OCI-LY7 (cell line): Measurements from ENCODE around the gene PILRB. TPM values are rescaled to one million over a fixed set of nuclear protein-coding genes. Genes with fewer than 3 reads are reported as not detected.

Source experiments
- BruUV-seq: library from RNA; stranded (reverse); fragments of 400-500 nt; replicated peaks from 2 replicates; lab custom pipeline; 2021; lab: Mats Ljungman, UMichigan
- CTCF ChIA-PET: fragments of 300-600 bp; sonication (Branson Sonifier 250); formaldehyde crosslinking; loops from one replicate; lab custom pipeline; 2022; ENCODE audit warnings: antibody characterized with exemption; ENCODE audit not compliant: unreplicated experiment; lab: Charles Lee
- POLR2A ChIA-PET: fragments of 300-600 bp; sonication (Branson Sonifier 250); formaldehyde crosslinking; loops from one replicate; lab custom pipeline; 2022; ENCODE audit warnings: antibody characterized with exemption; lab: Charles Lee
- DNase-seq: peaks from one replicate; pipeline ENCODE4 v3.0.0-alpha.2; 2015; ENCODE audit warnings: low spot score
- H2AFZ ChIP-seq: fragments of 200-600 bp; sonication (generic), shearing (Covaris generic); 2 replicates; pipeline ENCODE4 v1.6.1; 2014; ENCODE audit warnings: mild to moderate bottlenecking, antibody characterized with exemption, low read length, moderate library complexity
- H3K27ac ChIP-seq: fragments of 200-600 bp; sonication (generic); 2 replicates; pipeline ENCODE4 v1.5.1; 2014; ENCODE audit warnings: mixed run types, low read depth, mild to moderate bottlenecking, moderate library complexity, low read length, inconsistent platforms; ENCODE audit not compliant: poor library complexity, severe bottlenecking
- H3K36me3 ChIP-seq: fragments of 200-600 bp; sonication (generic); 2 replicates; pipeline ENCODE4 v1.6.1; 2014; ENCODE audit warnings: mild to moderate bottlenecking, antibody characterized with exemption, low read length, moderate library complexity, mixed read lengths; ENCODE audit not compliant: insufficient read depth
- H3K4me1 ChIP-seq: fragments of 200-600 bp; sonication (generic); 2 replicates; pipeline ENCODE4 v1.5.1; 2014; ENCODE audit warnings: mild to moderate bottlenecking, low read length; ENCODE audit not compliant: insufficient read depth, poor library complexity, severe bottlenecking
- H3K4me2 ChIP-seq: fragments of 200-600 bp; sonication (generic); 2 replicates; pipeline ENCODE4 v1.6.1; 2014; ENCODE audit warnings: mild to moderate bottlenecking, low read length
- H3K4me3 ChIP-seq: fragments of 200-600 bp; sonication (generic); 2 replicates; pipeline ENCODE4 v1.5.1; 2014; ENCODE audit warnings: mild to moderate bottlenecking, low read depth, low read length; ENCODE audit not compliant: poor library complexity, severe bottlenecking
- H3K79me2 ChIP-seq: fragments of 200-600 bp; sonication (generic); 2 replicates; pipeline ENCODE4 v1.6.1; 2016; ENCODE audit warnings: low read depth, mild to moderate bottlenecking, low read length, moderate library complexity, mixed read lengths; ENCODE audit not compliant: insufficient read depth
- H3K9me2 ChIP-seq: fragments of 200-600 bp; sonication (generic); 2 replicates; pipeline ENCODE4 v1.6.1; 2016; ENCODE audit warnings: mild to moderate bottlenecking, low read length, mixed read lengths; ENCODE audit not compliant: insufficient read depth
- H3K9me3 ChIP-seq: fragments of 200-600 bp; sonication (generic); 2 replicates; pipeline ENCODE4 v1.6.1; 2014; ENCODE audit warnings: mild to moderate bottlenecking, mixed run types, low read length, mixed read lengths
- H4K20me1 ChIP-seq: fragments of 200-600 bp; sonication (generic); 2 replicates; pipeline ENCODE4 v1.6.1; 2014; ENCODE audit warnings: mild to moderate bottlenecking, antibody characterized with exemption, low read length, moderate library complexity, mixed read lengths; ENCODE audit not compliant: insufficient read depth
- EZH2phosphoT487 ChIP-seq: fragments of 200-600 bp; sonication (generic); IDR thresholded peaks from 2 replicates; pipeline ENCODE4 v1.6.1; 2018; ENCODE audit warnings: low read depth, borderline replicate concordance, mild to moderate bottlenecking, mixed run types, antibody characterized with exemption, low read length, moderate library complexity, mixed read lengths
- intact Hi-C: fragments of 100-400 bp; cut with micrococcal nuclease; formaldehyde crosslinking; loops from one replicate; pipeline ENCODE4 v1.10.0; 2022; ENCODE audit not compliant: unreplicated experiment
- total RNA-seq, 2 experiments: library from RNA; depleted of rRNA in 1 of 2; stranded (reverse); fragments of >200 nt in 1 of 2; shearing (Covaris generic) in 1 of 2; gene quantifications; 2 replicates each; pipeline ENCODE4 v1.2.3, GENCODE V29; 2014 to 2022
- TF ChIP-seq, protein P1 (sequence below): fragments of 200-600 bp; sonication (generic); conservative IDR thresholded peaks from 2 replicates; pipeline ENCODE4 v1.5.1; 2014; ENCODE audit warnings: mild to moderate bottlenecking, antibody characterized with exemption, low read length, moderate library complexity, mixed read lengths

Gene PILRB
- total RNA-seq, 2 experiments from 2014 or later = 95.0 to 102 TPM

DNA sequence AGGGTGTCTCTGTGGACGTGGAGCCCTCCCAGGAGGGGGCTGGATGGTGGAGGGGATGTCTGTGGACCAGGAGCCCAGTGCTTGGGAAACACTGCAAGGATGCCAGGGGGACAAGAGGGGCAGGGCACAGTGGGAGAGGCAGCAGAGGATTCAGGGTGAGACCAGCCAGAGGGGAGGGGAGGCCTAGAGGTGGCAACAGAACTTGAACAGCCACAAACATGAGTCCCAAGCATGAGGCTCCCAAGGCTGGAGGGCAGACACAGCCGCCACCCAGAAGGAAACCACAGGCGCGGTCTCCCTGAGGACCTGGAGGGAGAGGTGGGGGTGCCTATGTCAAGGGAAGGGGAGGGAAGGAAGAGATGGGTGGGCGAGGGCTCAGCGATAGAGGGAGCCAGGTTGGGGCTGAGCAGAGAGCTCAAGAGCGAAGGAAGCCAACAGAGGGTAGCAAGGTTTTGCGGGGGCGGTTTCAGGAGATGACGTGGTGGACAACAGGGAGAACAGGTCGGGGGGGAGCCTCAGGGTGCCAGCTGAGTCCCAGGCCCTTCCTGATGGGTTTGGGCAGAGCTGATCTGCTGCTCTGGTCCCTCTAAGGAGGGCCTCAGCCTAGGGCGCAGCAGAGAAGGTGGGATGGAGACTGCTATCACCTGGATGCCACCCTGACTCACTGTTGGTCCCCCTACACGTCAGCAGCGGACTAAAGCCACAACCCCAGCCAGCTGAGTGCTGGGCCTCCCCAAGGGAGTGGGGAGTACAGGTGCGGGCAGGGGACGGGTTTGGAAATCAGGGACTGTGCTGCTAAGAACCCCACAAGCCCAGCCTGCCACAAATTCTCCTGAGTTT, 8.7 kb downstream of the PILRB start:
- intact Hi-C loops = no loop called here
- no peak overlapping the region for H2AFZ ChIP-seq
- no peaks in the 10 kb centered on the region for H4K20me1 ChIP-seq
- TF ChIP-seq, protein P1, sequence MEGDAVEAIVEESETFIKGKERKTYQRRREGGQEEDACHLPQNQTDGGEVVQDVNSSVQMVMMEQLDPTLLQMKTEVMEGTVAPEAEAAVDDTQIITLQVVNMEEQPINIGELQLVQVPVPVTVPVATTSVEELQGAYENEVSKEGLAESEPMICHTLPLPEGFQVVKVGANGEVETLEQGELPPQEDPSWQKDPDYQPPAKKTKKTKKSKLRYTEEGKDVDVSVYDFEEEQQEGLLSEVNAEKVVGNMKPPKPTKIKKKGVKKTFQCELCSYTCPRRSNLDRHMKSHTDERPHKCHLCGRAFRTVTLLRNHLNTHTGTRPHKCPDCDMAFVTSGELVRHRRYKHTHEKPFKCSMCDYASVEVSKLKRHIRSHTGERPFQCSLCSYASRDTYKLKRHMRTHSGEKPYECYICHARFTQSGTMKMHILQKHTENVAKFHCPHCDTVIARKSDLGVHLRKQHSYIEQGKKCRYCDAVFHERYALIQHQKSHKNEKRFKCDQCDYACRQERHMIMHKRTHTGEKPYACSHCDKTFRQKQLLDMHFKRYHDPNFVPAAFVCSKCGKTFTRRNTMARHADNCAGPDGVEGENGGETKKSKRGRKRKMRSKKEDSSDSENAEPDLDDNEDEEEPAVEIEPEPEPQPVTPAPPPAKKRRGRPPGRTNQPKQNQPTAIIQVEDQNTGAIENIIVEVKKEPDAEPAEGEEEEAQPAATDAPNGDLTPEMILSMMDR = no peak
- no peak for TF ChIP-seq EZH2phosphoT487
- BruUV-seq = no TSS peak
- H3K36me3 ChIP-seq = peaks cover 58% of the 10 kb centered on the region
- peaks cover 60% of the 10 kb centered on the region for H3K4me1 ChIP-seq
- H3K4me3 ChIP-seq = no peak overlapping the region
- DNase-seq = no peak
- POLR2A ChIA-PET = interaction anchor here (0.8 kb wide), 1 partner anchor 222 kb away, joined by 3 read pairs; no protein-coding TSS in a partner anchor
- no peak overlapping the region for H3K4me2 ChIP-seq
- H3K9me2 ChIP-seq = no peaks in the 10 kb centered on the region
- H3K79me2 ChIP-seq = no peaks in the 10 kb centered on the region
- peak overlapping the region; percentile 19 for H3K27ac ChIP-seq
- CTCF ChIA-PET = no interaction called here
- H3K9me3 ChIP-seq = no peaks in the 10 kb centered on the region

DNA sequence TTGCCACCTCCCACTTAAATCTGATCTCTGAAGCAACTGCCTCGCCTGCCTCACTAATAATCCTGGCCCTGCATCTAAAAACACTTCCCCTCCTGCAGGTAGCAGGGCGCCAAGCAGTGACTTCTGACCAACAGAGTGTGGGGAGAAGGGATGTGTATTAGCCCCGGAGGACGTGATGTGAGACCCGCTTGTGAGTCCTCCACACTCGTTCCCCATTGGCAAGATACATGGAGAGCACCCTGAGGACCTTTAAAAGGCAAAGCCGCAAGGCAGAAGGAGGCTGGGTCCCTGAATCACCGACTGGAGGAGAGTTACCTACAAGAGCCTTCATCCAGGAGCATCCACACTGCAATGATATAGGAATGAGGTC, 9.3 kb downstream of the PILRB start:
- no peaks in the 10 kb centered on the region for H3K9me2 ChIP-seq
- intact Hi-C loops = no loop called here
- no peak overlapping the region for H3K4me3 ChIP-seq
- no peak overlapping the region for H2AFZ ChIP-seq
- peaks cover 66% of the 10 kb centered on the region for H3K4me1 ChIP-seq
- no peaks in the 10 kb centered on the region for H3K79me2 ChIP-seq
- peak overlapping the region; percentile 93 for H3K27ac ChIP-seq
- no peak for DNase-seq
- no peaks in the 10 kb centered on the region for H4K20me1 ChIP-seq
- BruUV-seq = no TSS peak
- ChIA-PET POLR2A (interaction anchor here (0.8 kb wide), 1 partner anchor 221 kb away, joined by 3 read pairs; no protein-coding TSS in a partner anchor), CTCF (no interaction called here)
- TF ChIP-seq, protein P1 = no peak
- TF ChIP-seq EZH2phosphoT487 = no peak
- H3K9me3 ChIP-seq = no peaks in the 10 kb centered on the region
- peaks cover 52% of the 10 kb centered on the region for H3K36me3 ChIP-seq
- H3K4me2 ChIP-seq = no peak overlapping the region
